ENCODE measurements around the gene REG4. TPM values are rescaled to one million over a fixed set of nuclear protein-coding genes. Genes with fewer than 3 reads are reported as not detected.

REG4 gene
- total RNA-seq, 1 donor: under 0.01 TPM

DNA sequence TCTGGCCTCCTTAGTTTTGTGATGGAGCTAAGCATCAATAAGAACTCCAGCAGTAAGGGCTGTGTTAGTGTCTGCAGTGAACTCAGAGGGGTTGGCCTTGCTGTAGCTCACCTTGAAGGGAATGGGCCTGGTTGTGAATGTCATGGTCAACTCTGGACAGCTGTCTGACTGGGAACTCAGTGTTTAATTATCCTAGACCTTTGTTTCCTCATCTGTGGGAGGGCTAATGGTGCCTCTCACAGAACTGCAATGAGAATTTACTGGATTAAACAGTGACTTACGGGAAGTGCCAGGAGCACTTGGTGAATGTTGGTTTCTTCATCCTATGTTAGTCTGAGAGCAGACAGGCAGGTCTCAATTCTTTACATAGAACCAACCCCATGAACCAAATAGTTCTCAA is 66.2 kb downstream of the REG4 start:
- no peak for DNase-seq (ENCODE audit: low read depth in 2 of 3, low spot score in 2 of 3)

DNA sequence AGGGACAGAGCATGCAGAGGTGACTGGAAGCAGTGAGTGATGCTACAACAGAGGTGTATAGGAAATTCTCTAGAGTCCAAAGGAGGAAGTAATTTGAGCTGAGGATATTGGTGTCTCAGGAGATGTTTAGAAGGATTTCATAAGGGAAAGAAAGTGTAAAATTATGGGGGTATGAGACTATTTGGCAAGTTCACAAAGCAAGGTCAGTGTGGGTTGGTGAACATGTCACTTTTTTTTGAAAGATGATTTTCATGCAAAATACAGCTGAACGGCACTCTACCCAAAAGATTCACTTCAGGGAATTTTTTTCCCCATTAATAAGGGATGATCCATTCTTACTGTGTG is 66.7 kb downstream of the REG4 start:
- DNase-seq (ENCODE audit: low read depth in 2 of 3, low spot score in 2 of 3): no peak

Other genes with a start within 250 kb of the REG4 start
- 2.2 TPM for gene ZNF697, start 163.2 kb downstream of the REG4 start, total RNA-seq
- gene PHGDH, start 99.5 kb downstream of the REG4 start, total RNA-seq: 48.7 TPM
- not detected for gene HMGCS2, start 42.6 kb downstream of the REG4 start, total RNA-seq
- not detected for gene ADAM30, start 85.1 kb upstream of the REG4 start, total RNA-seq

Data from hematopoietic multipotent progenitor cell (in vitro differentiated cells).